Adrenal gland (tissue), 12 donors: ENCODE data around the gene INTS15. TPM values are rescaled to one million over a fixed set of nuclear protein-coding genes. Genes with fewer than 3 reads are reported as not detected.

Source experiments
- DNase-seq, 7 donors: peaks; one replicate each; pipeline ENCODE4 v3.0.0-alpha.2; 2019 to 2020
- H3K27ac ChIP-seq, 5 donors: fragments of 200-600 bp; sonication (generic) in 4 of 5; 1 replicate in 3 of 5; 2 replicates in 2 of 5; pipeline versions ENCODE4 v1.5.1 to v1.8.0; 2016 to 2020; ENCODE audit warnings: mild to moderate bottlenecking in 1 of 5
- H3K27me3 ChIP-seq: fragments of 200-600 bp; 2 replicates; pipeline ENCODE4 v1.8.0; 2021
- H3K36me3 ChIP-seq, 2 donors: fragments of 200-600 bp; replicated peaks in 1 of 2; 1 replicate in 1 of 2; 2 replicates in 1 of 2; pipeline versions ENCODE4 v1.5.1 to v1.8.0; 2018 to 2022
- H3K4me1 ChIP-seq, 2 donors: fragments of 200-600 bp; replicated peaks in 1 of 2; 1 replicate in 1 of 2; 2 replicates in 1 of 2; pipeline versions ENCODE4 v1.5.1 to v1.8.0; 2018 to 2021
- H3K4me3 ChIP-seq, 4 donors: fragments of 200-600 bp; sonication (generic) in 3 of 4; one replicate each; pipeline ENCODE4 v1.5.1; 2016 to 2018
- H3K9me3 ChIP-seq, 3 donors: fragments of 200-600 bp; sonication (generic) in 1 of 3; replicated peaks in 1 of 3; 1 replicate in 2 of 3; 2 replicates in 1 of 3; pipeline versions ENCODE4 v1.5.1 to v1.8.0; 2016 to 2021
- POLR2A ChIP-seq, 2 donors: fragments of 450-650 bp; IDR thresholded peaks; one replicate each; pipeline ENCODE4 v1.6.1; 2017; ENCODE audit warnings: antibody characterized with exemption in 2 of 2, mild to moderate bottlenecking in 2 of 2, moderate library complexity in 1 of 2
- WGBS, 4 donors: extraction: QIAGEN DNeasy Blood & Tissue Kit in 2 of 4; methylation state at CpG; one replicate each; pipeline versions ENCODE4 v1.1.5 to v1.1.7; 2013 to 2017; 5-methylcytosine and 5-hydroxymethylcytosine counted together
- intact Hi-C, 2 donors: fragments of 100-400 bp; cut with DNase I; formaldehyde crosslinking; loops; one replicate each; pipeline versions ENCODE4 v1.14.1 to v1.15.0; 2022 to 2023
- polyA plus RNA-seq, 3 donors: library from polyadenylated mRNA; stranded (reverse); fragments of 200-250 nt in 2 of 3; fragments of 350-450 nt in 1 of 3; fragmentation: Illumina TruSeq in 1 of 3; extraction: RNeasy Lipid Tissue Mini Kit (QIAGEN cat#74804) in 1 of 3; gene quantifications; one replicate each; pipeline ENCODE4 v1.2.3, GENCODE V29; 2013 to 2014
- total RNA-seq, 9 donors: library from RNA; depleted of rRNA in 4 of 9; stranded (reverse); fragments of >200 nt in 4 of 9; fragments of 120-200 nt in 1 of 9; fragmentation: NEBNext Ultra II Directional in 1 of 9; extraction: Animal tissue kit (Norgen Biotek cat#: 25700) in 1 of 9; gene quantifications; one replicate each; pipeline versions ENCODE4 v1.1.0 to v1.2.4, GENCODE V29; 2013 to 2023
- TF ChIP-seq, protein P1 (sequence below), 6 experiments: fragments of 450-650 bp in 4 of 6; fragments of 200-600 bp in 2 of 6; sonication (generic) in 1 of 6; IDR thresholded peaks; 1 replicate in 5 of 6; 2 replicates in 1 of 6; pipeline versions ENCODE4 v1.5.1 to v1.8.0; 2016 to 2021; ENCODE audit warnings: antibody characterized with exemption in 6 of 6, mild to moderate bottlenecking in 2 of 6, moderate library complexity in 1 of 6
- donor health status: healthy with polysubstance abuse.
- donor health status: Bipolar disorder and iron deficiency.
- donor health status: DM: yes; HTN: yes; CAD: no.
- donor health status: DM: no; HTN: no; CAD: no.
- donor health status: DM: no; HTN: no; CAD: no.
- donor health status: DM: yes; HTN: yes; CAD: no.

INTS15 gene
- total and polyA plus RNA-seq, 12 donors, result 14.5 to 36.2 (median 26.0) TPM

- Histone ChIP-seq H3K9me3 (no peaks in the 10 kb centered on the region), H3K36me3 (peaks cover 0 to 53% of the 10 kb centered on the region in 2 donors), H3K4me3 (no peak overlapping the region), H3K4me1 (no peaks in the 10 kb centered on the region), H3K27ac (no peak overlapping the region), H3K27me3 (no peaks in the 10 kb centered on the region)
- TF ChIP-seq POLR2A (IDR thresholded peaks at IDR 0.05), result no peak
- TF ChIP-seq, protein P1, sequence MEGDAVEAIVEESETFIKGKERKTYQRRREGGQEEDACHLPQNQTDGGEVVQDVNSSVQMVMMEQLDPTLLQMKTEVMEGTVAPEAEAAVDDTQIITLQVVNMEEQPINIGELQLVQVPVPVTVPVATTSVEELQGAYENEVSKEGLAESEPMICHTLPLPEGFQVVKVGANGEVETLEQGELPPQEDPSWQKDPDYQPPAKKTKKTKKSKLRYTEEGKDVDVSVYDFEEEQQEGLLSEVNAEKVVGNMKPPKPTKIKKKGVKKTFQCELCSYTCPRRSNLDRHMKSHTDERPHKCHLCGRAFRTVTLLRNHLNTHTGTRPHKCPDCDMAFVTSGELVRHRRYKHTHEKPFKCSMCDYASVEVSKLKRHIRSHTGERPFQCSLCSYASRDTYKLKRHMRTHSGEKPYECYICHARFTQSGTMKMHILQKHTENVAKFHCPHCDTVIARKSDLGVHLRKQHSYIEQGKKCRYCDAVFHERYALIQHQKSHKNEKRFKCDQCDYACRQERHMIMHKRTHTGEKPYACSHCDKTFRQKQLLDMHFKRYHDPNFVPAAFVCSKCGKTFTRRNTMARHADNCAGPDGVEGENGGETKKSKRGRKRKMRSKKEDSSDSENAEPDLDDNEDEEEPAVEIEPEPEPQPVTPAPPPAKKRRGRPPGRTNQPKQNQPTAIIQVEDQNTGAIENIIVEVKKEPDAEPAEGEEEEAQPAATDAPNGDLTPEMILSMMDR (IDR thresholded peaks at IDR 0.05), result no peak
- 88 to 94% (median 92%) methylated on average over 12 to 14 of the region's 14 CpGs for WGBS, 4 donors
- intact Hi-C loops, result no loop called here
- DNase-seq, result no peak
Observed at GRCh38 chr7:6647541-6647940, 57.7 kb downstream of the INTS15 start.

GRCh38 chr7:6648066-6648814 lies 58.4 kb downstream of the INTS15 start:
- Histone ChIP-seq H3K4me3 (no peak overlapping the region), H3K4me1 (no peaks in the 10 kb centered on the region), H3K36me3 (peaks cover 0 to 49% of the 10 kb centered on the region in 2 donors), H3K27ac (no peak overlapping the region), H3K27me3 (no peaks in the 10 kb centered on the region), H3K9me3 (no peaks in the 10 kb centered on the region)
- 88 to 96% (median 94%) methylated on average over 7 to 17 of the region's 17 CpGs for WGBS, 4 donors
- intact Hi-C loops, result no loop called here
- no peak for TF ChIP-seq POLR2A (IDR thresholded peaks at IDR 0.05)
- TF ChIP-seq, protein P1 (IDR thresholded peaks at IDR 0.05), result no peak
- DNase-seq, result no peak

- no peaks in the 10 kb centered on the region for H3K4me1 ChIP-seq
- no peak overlapping the region for H3K27ac ChIP-seq
- peaks cover 0 to 44% of the 10 kb centered on the region in 2 donors for H3K36me3 ChIP-seq
- H3K9me3 ChIP-seq, result no peaks in the 10 kb centered on the region
- no peak for TF ChIP-seq POLR2A (IDR thresholded peaks at IDR 0.05)
- TF ChIP-seq, protein P1 (IDR thresholded peaks at IDR 0.05), result no peak
- 84 to 100% (median 94%) methylated on average over 3 to 5 of the region's 5 CpGs for WGBS, 4 donors
- intact Hi-C loops, result no loop called here
- H3K4me3 ChIP-seq, result no peak overlapping the region
- no peak for DNase-seq
- no peaks in the 10 kb centered on the region for H3K27me3 ChIP-seq
Observed at GRCh38 chr7:6648815-6649104, 58.9 kb downstream of the INTS15 start.

DNA sequence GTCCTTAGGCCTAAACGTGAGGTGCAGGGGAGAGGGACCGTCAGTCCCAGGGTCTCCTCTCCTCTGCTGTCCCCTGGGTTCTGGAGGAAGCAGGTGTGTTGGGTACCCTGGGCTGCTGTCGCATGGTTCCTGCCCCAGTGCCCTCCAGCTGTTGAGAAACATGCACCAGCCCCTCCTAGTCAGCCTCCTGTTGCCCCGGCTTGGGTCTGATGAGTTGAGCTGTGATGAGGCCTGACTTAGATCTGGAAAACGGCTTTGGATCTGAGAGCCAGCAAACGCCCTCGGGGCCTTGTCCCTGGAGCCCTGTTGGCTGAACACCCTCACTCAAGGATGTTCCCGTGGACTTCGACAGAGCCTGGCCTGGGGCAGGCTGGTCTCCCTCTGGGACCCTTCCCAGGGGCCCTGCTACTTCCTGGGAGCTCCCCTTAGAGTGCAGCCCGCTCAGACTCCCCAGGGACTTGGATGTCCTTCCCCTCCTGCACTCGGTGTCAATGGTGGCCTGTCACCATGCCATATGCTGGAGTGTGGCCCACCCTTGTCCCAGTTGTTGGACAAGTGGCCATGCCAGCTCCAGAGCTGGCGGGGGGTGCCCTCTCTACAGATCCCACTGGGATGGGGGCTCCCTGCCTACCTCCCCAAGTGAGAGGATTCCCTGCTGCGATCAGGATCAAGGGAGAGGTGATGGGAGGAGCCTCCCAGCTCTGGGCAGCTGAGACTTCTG lies 59.6 kb downstream of the INTS15 start:
- H3K9me3 ChIP-seq, result no peaks in the 10 kb centered on the region
- intact Hi-C loops, result no loop called here
- no peak for DNase-seq
- TF ChIP-seq, protein P1 (IDR thresholded peaks at IDR 0.05), result no peak
- TF ChIP-seq POLR2A (IDR thresholded peaks at IDR 0.05), result no peak
- no peaks in the 10 kb centered on the region for H3K27me3 ChIP-seq
- H3K4me1 ChIP-seq, result no peaks in the 10 kb centered on the region
- WGBS, 4 donors, result 30 to 77% (median 70%) methylated on average over 4 to 13 of the region's 13 CpGs
- H3K27ac ChIP-seq, result no peak overlapping the region
- H3K4me3 ChIP-seq, result no peak overlapping the region
- peaks cover 0 to 38% of the 10 kb centered on the region in 2 donors for H3K36me3 ChIP-seq
